HUES64 (cell line): Measurements from ENCODE around the gene FAAP20.
"Not testable (repeated sequence)": the region's sequence is repeated elsewhere in the genome, so short reads cannot be mapped to it uniquely, and the experiment has no call there.

Experiments used
- H3K27ac ChIP-seq: 2 replicates; pipeline ENCODE4 v1.7.0; 2013; ENCODE audit warnings: low read depth, low read length, inconsistent platforms
- H3K27me3 ChIP-seq: 2 replicates; pipeline ENCODE4 v1.6.1; 2013; ENCODE audit warnings: mild to moderate bottlenecking, low read length; ENCODE audit not compliant: insufficient read depth
- H3K36me3 ChIP-seq: 2 replicates; pipeline ENCODE4 v1.6.1; 2013; ENCODE audit warnings: mild to moderate bottlenecking, low read length; ENCODE audit not compliant: insufficient read depth
- H3K4me1 ChIP-seq: 2 replicates; pipeline ENCODE4 v1.6.1; 2013; ENCODE audit warnings: mild to moderate bottlenecking, low read length, moderate library complexity; ENCODE audit not compliant: insufficient read depth
- H3K4me3 ChIP-seq: 2 replicates; pipeline ENCODE4 v1.5.1; 2013; ENCODE audit warnings: mild to moderate bottlenecking, low read length, moderate library complexity
- H3K9ac ChIP-seq: 2 replicates; pipeline ENCODE4 v1.6.1; 2013; ENCODE audit warnings: mild to moderate bottlenecking, low read depth, low read length
- H3K9me3 ChIP-seq: 2 replicates; pipeline ENCODE4 v1.6.1; 2013; ENCODE audit warnings: low read depth, low read length; ENCODE audit not compliant: insufficient read depth
- WGBS: fragments of 150-250, 120-280 bp; methylation state at CpG from one replicate; pipeline ENCODE4 v1.1.7; 2013; ENCODE audit warnings: missing lambda C conversion rate; 5-methylcytosine and 5-hydroxymethylcytosine counted together

Gene FAAP20

DNA sequence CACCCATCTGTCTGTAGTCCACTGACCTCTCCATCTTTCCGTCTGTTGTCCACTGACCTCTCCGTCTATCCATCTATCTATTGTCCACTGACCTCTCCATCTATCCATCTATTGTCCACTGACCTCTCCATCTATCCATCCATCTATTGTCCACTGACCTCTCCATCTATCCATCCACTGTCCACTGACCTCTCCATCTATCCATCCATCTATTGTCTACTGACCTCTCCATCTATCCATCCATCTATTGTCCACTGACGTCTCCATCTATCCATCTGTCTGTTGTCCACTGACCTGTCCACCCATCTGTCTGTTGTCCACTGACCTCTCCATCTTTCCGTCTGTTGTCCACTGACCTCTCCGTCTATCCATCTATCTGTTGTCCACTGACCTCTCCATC lies 46.7 kb downstream of the FAAP20 start:
- H3K4me3 ChIP-seq, H3K9ac ChIP-seq, H3K4me1 ChIP-seq, H3K27ac ChIP-seq, H3K27me3 ChIP-seq, H3K9me3 ChIP-seq: not testable (repeated sequence)
- peaks cover 45% of the 10 kb centered on the region for H3K36me3 ChIP-seq
- WGBS = 92% methylated on average over 5 of the region's 5 CpGs

DNA sequence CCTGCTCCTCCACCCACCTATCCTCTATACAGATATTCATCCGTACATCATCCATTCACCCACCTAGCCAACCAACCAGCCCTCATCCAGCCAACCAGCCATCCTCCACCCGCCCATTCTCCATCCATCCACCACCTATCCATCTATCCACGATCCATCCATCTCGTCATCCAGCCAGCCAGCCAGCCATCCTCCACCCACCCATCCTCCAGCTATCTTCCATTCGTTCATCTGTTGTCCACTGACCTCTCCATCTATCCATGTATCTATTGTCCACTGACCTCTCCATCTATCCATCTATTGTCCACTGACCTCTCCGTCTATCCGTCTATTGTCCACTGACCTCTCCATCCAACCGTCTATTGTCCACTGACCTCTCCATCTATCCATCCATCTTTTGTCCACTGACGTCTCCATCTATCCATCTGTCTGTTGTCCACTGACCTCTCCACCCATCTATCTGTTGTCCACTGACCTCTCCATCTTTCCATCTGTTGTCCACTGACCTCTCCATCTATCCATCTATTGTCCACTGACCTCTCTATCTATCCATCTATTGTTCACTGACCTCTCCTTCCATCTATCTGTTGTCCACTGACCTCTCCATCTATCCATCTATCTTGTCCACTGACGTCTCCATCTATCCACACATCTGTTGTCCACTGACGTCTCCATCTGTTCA lies 47.6 kb downstream of the FAAP20 start:
- Histone ChIP-seq H3K36me3 (peaks cover 40% of the 10 kb centered on the region), H3K9ac (no peak overlapping the region), H3K4me3 (no peak overlapping the region), H3K4me1 (no peaks in the 10 kb centered on the region), H3K27ac (no peak overlapping the region), H3K9me3 (no peaks in the 10 kb centered on the region), H3K27me3 (no peaks in the 10 kb centered on the region)
- 94% methylated on average over 11 of the region's 11 CpGs for WGBS

DNA sequence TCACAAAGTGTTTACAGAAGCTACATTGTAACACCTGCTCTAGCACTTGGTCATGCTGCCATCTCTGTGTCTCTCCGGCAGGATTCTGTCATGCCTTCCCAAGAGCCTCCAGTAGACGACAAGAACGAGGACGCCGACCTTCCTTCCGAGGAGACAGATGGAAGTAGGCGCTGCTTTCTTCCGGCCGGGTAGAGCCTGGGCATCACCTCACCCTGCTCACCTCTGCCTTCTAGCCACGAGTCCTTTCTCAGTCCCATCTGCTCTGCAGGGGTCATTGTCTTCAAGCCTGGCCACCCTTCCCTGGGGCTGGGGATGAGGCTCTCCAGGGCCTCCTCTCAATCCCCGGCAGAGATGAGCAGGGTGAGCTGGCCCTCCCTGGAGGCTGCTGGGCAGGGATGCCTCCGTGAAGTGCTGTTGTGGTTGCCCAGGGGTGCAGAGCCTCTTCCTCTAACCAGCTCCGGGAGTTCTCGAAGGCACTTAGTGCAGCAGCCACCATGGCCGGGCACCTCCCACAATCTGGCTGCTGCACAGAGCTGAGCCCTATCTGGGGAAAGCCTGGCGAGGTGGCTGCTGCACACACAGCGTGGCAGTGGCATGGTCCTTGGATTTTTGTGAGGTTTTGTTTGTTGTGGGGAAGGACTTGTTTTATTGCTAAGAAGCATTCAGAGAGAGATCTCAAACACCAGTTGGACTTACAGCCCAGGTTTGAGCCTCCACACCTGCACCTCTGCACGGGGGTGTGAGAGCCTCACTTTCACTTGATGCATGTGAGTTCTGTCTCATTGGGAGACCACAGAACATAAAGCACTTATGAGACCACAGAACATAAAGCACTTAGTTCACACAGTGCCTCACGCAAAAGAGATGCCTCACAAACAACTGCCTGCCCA lies 48.4 kb downstream of the FAAP20 start:
- no peak overlapping the region for H3K27ac ChIP-seq
- 95% methylated on average over 19 of the region's 19 CpGs for WGBS
- peaks cover 38% of the 10 kb centered on the region for H3K36me3 ChIP-seq
- H3K9ac ChIP-seq = no peak overlapping the region
- H3K9me3 ChIP-seq = no peaks in the 10 kb centered on the region
- H3K4me1 ChIP-seq = no peaks in the 10 kb centered on the region
- H3K27me3 ChIP-seq = no peaks in the 10 kb centered on the region
- H3K4me3 ChIP-seq = no peak overlapping the region

GRCh38 chr1:2144501-2145090 lies 50.0 kb downstream of the FAAP20 start:
- 94% methylated on average over 15 of the region's 15 CpGs for WGBS
- no peak overlapping the region for H3K27ac ChIP-seq
- no peaks in the 10 kb centered on the region for H3K27me3 ChIP-seq
- no peak overlapping the region for H3K4me3 ChIP-seq
- H3K36me3 ChIP-seq = peaks cover 27% of the 10 kb centered on the region
- H3K9ac ChIP-seq = no peak overlapping the region
- H3K9me3 ChIP-seq = no peaks in the 10 kb centered on the region
- H3K4me1 ChIP-seq = no peaks in the 10 kb centered on the region

DNA sequence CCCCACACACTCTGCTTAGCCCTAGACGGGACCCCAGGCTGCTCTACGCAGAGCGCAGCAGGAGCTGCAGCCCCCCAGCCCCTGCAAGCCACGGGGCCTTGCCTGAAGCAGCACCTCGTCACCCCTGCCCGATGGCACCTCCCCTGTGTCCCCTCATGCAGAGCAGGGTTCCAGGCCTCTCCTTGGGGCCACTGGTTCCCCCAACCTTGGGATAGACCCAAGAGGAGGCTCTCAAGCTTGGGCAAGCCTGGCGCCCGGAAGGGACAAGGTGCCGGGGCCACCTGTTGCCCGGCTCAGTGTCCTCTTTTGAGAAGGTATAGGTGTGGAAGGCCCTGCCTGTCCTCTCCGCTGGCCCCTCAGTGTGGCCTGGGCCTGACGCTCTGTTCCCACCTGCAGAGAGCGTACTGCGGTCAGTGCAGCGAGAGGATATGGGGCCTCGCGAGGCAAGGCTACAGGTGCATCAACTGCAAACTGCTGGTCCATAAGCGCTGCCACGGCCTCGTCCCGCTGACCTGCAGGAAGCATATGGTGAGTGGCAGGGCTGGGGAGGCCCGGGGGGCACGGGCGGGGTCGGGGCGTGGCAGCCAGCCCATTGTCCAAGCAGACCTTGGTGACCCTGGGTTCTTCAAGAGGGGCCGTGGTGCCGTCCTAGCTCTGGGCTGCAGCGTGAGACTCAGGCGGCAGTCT lies 50.6 kb downstream of the FAAP20 start:
- H3K4me1 ChIP-seq = no peaks in the 10 kb centered on the region
- H3K36me3 ChIP-seq = peaks cover 23% of the 10 kb centered on the region
- WGBS = 96% methylated on average over 30 of the region's 30 CpGs
- H3K27ac ChIP-seq = no peak overlapping the region
- H3K9ac ChIP-seq = no peak overlapping the region
- H3K27me3 ChIP-seq = no peaks in the 10 kb centered on the region
- H3K4me3 ChIP-seq = no peak overlapping the region
- no peaks in the 10 kb centered on the region for H3K9me3 ChIP-seq

DNA sequence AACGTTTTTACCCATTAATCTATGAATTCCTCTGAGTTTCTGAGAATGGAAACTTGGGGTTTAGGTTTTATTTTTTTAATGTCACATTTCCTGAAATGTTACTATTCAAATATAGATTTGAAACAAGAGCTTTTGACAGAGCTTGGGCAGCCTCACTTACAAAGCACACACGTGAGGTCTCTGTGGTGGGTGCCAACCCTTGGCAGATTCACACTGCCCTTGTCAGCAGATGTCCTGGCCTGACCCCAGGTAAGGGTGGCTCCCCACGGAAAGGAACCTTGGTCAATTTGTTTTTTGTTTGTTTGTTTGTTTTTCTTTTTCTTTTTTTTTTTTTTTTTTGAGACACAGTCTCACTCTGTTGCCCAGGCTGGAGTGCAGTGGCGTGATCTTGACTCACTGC lies 53.5 kb downstream of the FAAP20 start:
- Histone ChIP-seq H3K4me1 (no peaks in the 10 kb centered on the region), H3K9ac (no peak overlapping the region), H3K4me3 (no peak overlapping the region), H3K27me3 (no peaks in the 10 kb centered on the region), H3K9me3 (no peaks in the 10 kb centered on the region), H3K27ac (no peak overlapping the region), H3K36me3 (peaks cover 6% of the 10 kb centered on the region)
- WGBS = 97% methylated on average over 3 of the region's 4 CpGs
